Ishikawa (cell line): ENCODE measurements around the gene ALDH1A3.

Experiments used
- CEBPB ChIP-seq: IDR thresholded peaks from 2 replicates; pipeline ENCODE4 v1.6.1; 2012
- CREB1 ChIP-seq: IDR thresholded peaks from 2 replicates; pipeline ENCODE4 v1.6.1; 2012; ENCODE audit warnings: low read depth
- EP300 ChIP-seq: IDR thresholded peaks from 2 replicates; pipeline ENCODE4 v1.6.1; 2012; ENCODE audit warnings: borderline replicate concordance
- FOXM1 ChIP-seq: IDR thresholded peaks from 2 replicates; pipeline ENCODE4 v1.6.1; 2012; ENCODE audit warnings: low read depth, borderline replicate concordance
- NFIC ChIP-seq: IDR thresholded peaks from 2 replicates; pipeline ENCODE4 v1.6.1; 2012
- RAD21 ChIP-seq: IDR thresholded peaks from 2 replicates; pipeline ENCODE4 v1.6.1; 2012; ENCODE audit warnings: low read depth

- TF ChIP-seq EP300 (no peak), CREB1 (no peak), FOXM1 (no peak), NFIC (no peak), RAD21 (no peak), CEBPB (no peak)
Measured at GRCh38 chr15:100842756-100843730, 36.6 kb upstream of the ALDH1A3 start.
